Measurements from ENCODE around the gene EGLN2.
"Not testable (repeated sequence)": the region's sequence is repeated elsewhere in the genome, so short reads cannot be mapped to it uniquely, and the experiment has no call there.

Gene EGLN2

GRCh38 chr19:40846722-40847121 lies 47.7 kb downstream of the EGLN2 start:
- not testable (repeated sequence) for DNase-seq (ENCODE audit: low read depth)

- DNase-seq (ENCODE audit: low read depth) = not testable (repeated sequence)
Measured at GRCh38 chr19:40850277-40850676, 51.3 kb downstream of the EGLN2 start, which contains the start of gene CYP2A6. TSS of gene CYP2A6 (minus strand) at chr19:40850447. CDS start at chr19:40850426, 21 bp downstream.

DNA sequence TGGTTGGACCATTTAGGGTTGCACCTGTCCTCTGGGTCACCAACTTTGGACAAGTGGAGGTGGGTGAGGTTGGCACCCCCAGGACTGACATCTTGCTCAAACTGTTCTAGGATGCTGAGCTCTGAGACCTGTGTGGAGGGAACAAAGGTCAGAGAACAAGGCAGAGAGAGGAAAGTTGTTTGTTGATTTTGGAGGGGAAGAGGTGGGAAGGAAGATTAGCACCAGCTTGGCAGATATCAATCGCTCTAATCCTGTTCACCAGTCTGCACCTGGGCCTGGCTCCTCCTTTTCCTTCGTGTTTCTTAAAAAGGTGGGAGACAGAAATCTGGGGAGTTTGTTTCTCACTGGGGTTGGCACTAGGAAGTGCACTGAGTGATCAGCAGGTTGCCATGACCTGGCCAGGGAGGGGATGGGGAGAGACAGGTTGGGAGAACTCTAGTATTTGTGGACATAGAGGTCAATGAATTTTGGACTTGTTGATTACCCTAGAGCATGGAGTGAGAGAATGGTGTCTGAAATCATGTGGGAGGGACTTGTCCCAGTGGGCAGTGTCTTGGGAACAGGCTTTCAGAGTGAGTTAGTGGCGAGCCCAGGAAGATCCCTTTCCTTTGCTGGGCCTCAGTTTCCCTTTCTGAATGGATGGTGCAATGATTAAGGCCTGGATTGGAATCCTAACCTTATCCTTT lies 53.6 kb downstream of the EGLN2 start:
- not testable (repeated sequence) for DNase-seq (ENCODE audit: low read depth)
